HEK293 (cell line): Measurements from ENCODE around the gene PPP1R9B.

Source experiments
- CTCF ChIA-PET: fragments of 350-600 bp; formaldehyde crosslinking; extraction: SDS; loops from one replicate; lab custom pipeline; 2021; ENCODE audit warnings: antibody characterized with exemption; lab: Yijun Ruan, JAX
- POLR2A ChIA-PET: fragments of 300-600 bp; formaldehyde crosslinking; extraction: SDS; loops from one replicate; lab custom pipeline; 2020; ENCODE audit warnings: antibody characterized with exemption, inconsistent platforms; lab: Yijun Ruan, JAX
- H3K27ac ChIP-seq: fragments of 200-500 bp; sonication (Bioruptor generic); 2 replicates; pipeline ENCODE4 v1.5.1; 2014; ENCODE audit warnings: low read depth, low read length, control low read depth, inconsistent platforms; ENCODE audit errors: extremely low read depth
- H3K36me3 ChIP-seq, 2 experiments: fragments of 200-500 bp in 1 of 2; sonication (Bioruptor generic) in 1 of 2; 1 replicate in 1 of 2; 2 replicates in 1 of 2; pipeline ENCODE4 v1.5.1; 2014 to 2017; ENCODE audit warnings: inconsistent platforms in 2 of 2, low read length in 2 of 2; ENCODE audit not compliant: control insufficient read depth in 2 of 2, insufficient read depth in 1 of 2
- H3K4me1 ChIP-seq: fragments of 200-500 bp; sonication (Bioruptor generic); 2 replicates; pipeline ENCODE4 v1.5.1; 2014; ENCODE audit warnings: mild to moderate bottlenecking, low read length, inconsistent platforms; ENCODE audit not compliant: control insufficient read depth, insufficient read depth
- H3K4me3 ChIP-seq: 2 replicates; pipeline ENCODE4 v1.5.1; 2011; ENCODE audit warnings: low read depth, mild to moderate bottlenecking, control low read depth, low read length, moderate library complexity
- H3K9me3 ChIP-seq: fragments of 200-500 bp; sonication (Bioruptor generic); 2 replicates; pipeline ENCODE4 v1.5.1; 2014; ENCODE audit warnings: low read depth, low read length, inconsistent platforms; ENCODE audit not compliant: control insufficient read depth, insufficient read depth
- GLIS2 ChIP-seq: fragments of 450-650 bp; formaldehyde crosslinking; IDR thresholded peaks from 2 replicates; pipeline ENCODE4 v1.5.1; 2016; ENCODE audit warnings: missing biosample characterization, missing genetic modification characterization
- IKZF3 ChIP-seq: fragments of 450-650 bp; IDR thresholded peaks from 2 replicates; pipeline ENCODE4 v1.5.0; 2018; ENCODE audit warnings: missing biosample characterization, mild to moderate bottlenecking, missing genetic modification characterization, moderate library complexity
- KLF7 ChIP-seq: fragments of 450-650 bp; formaldehyde crosslinking; IDR thresholded peaks from 2 replicates; pipeline ENCODE4 v1.5.1; 2016; ENCODE audit warnings: missing biosample characterization, missing genetic modification characterization, borderline replicate concordance
- SP2 ChIP-seq: fragments of 450-650 bp; formaldehyde crosslinking; IDR thresholded peaks from 2 replicates; pipeline ENCODE4 v1.5.1; 2016; ENCODE audit warnings: missing biosample characterization, missing genetic modification characterization
- ZBTB17 ChIP-seq: fragments of 450-650 bp; formaldehyde crosslinking; IDR thresholded peaks from 2 replicates; pipeline ENCODE4 v1.5.1; 2016; ENCODE audit warnings: missing biosample characterization, missing genetic modification characterization
- ZIC2 ChIP-seq: fragments of 450-650 bp; formaldehyde crosslinking; IDR thresholded peaks from 2 replicates; pipeline ENCODE4 v1.5.1; 2016; ENCODE audit warnings: missing biosample characterization, missing genetic modification characterization
- ZNF121 ChIP-seq: fragments of 450-650 bp; formaldehyde crosslinking; IDR thresholded peaks from 2 replicates; pipeline ENCODE4 v1.5.1; 2016; ENCODE audit warnings: missing biosample characterization, missing genetic modification characterization
- ZNF169 ChIP-seq: fragments of 450-650 bp; formaldehyde crosslinking; IDR thresholded peaks from 2 replicates; pipeline ENCODE4 v1.5.1; 2016; ENCODE audit warnings: missing biosample characterization, missing genetic modification characterization
- ZNF558 ChIP-seq: fragments of 450-650 bp; formaldehyde crosslinking; IDR thresholded peaks from 2 replicates; pipeline ENCODE4 v1.5.1; 2016; ENCODE audit warnings: missing biosample characterization, missing genetic modification characterization
- ZNF600 ChIP-seq: fragments of 450-650 bp; formaldehyde crosslinking; IDR thresholded peaks from 2 replicates; pipeline ENCODE4 v1.5.1; 2016; ENCODE audit warnings: missing biosample characterization, missing genetic modification characterization
- ZNF654 ChIP-seq: fragments of 450-650 bp; formaldehyde crosslinking; IDR thresholded peaks from 2 replicates; pipeline ENCODE4 v1.5.1; 2016; ENCODE audit warnings: low read depth, missing biosample characterization, missing genetic modification characterization
- ZNF660 ChIP-seq: fragments of 450-650 bp; IDR thresholded peaks from 2 replicates; pipeline ENCODE4 v1.5.1; 2018; ENCODE audit warnings: missing biosample characterization, mild to moderate bottlenecking, missing genetic modification characterization
- ZNF692 ChIP-seq: fragments of 450-650 bp; formaldehyde crosslinking; IDR thresholded peaks from 2 replicates; pipeline ENCODE4 v1.5.1; 2016; ENCODE audit warnings: missing biosample characterization, missing genetic modification characterization
- ZNF704 ChIP-seq: fragments of 450-650 bp; formaldehyde crosslinking; IDR thresholded peaks from 2 replicates; pipeline ENCODE4 v1.5.1; 2016; ENCODE audit warnings: missing biosample characterization, missing genetic modification characterization
- ZNF768 ChIP-seq: fragments of 450-650 bp; formaldehyde crosslinking; IDR thresholded peaks from 2 replicates; pipeline ENCODE4 v1.5.1; 2018; ENCODE audit warnings: missing biosample characterization, mild to moderate bottlenecking, missing genetic modification characterization
- ZSCAN4 ChIP-seq: fragments of 450-650 bp; formaldehyde crosslinking; IDR thresholded peaks from 2 replicates; pipeline ENCODE4 v1.5.1; 2017; ENCODE audit warnings: missing biosample characterization, missing genetic modification characterization
- TF ChIP-seq, protein P1 (sequence below): fragments of 450-650 bp; formaldehyde crosslinking; IDR thresholded peaks from 2 replicates; pipeline ENCODE4 v1.5.1; 2016; ENCODE audit warnings: missing biosample characterization, missing genetic modification characterization
- TF ChIP-seq, protein P2 (sequence below): fragments of 450-650 bp; formaldehyde crosslinking; IDR thresholded peaks from 2 replicates; pipeline ENCODE4 v1.5.1; 2016; ENCODE audit warnings: missing biosample characterization, missing genetic modification characterization
- TF ChIP-seq, protein P3 (sequence below): fragments of 450-650 bp; formaldehyde crosslinking; IDR thresholded peaks from 2 replicates; pipeline ENCODE4 v1.5.1; 2017; ENCODE audit warnings: missing biosample characterization, missing genetic modification characterization
- TF ChIP-seq, protein P4 (sequence below): fragments of 450-650 bp; formaldehyde crosslinking; IDR thresholded peaks from 2 replicates; pipeline ENCODE4 v1.5.1; 2016; ENCODE audit warnings: missing biosample characterization, missing genetic modification characterization
- TF ChIP-seq, protein P5 (sequence below): fragments of 450-650 bp; formaldehyde crosslinking; IDR thresholded peaks from 2 replicates; pipeline ENCODE4 v1.5.1; 2017; ENCODE audit warnings: missing biosample characterization, missing genetic modification characterization

The PPP1R9B gene

GRCh38 chr17:50087912-50088405 is 62.5 kb downstream of the PPP1R9B start (continued):
- TF ChIP-seq ZNF169: no peak

GRCh38 chr17:50087246-50087911 is 63.1 kb downstream of the PPP1R9B start:
- H3K4me1 ChIP-seq: no peaks in the 10 kb centered on the region
- ChIA-PET CTCF (interaction anchor here (0.6 to 3.7 kb wide), 55 partner anchors 10 to 675 kb away, joined by 3 to 171 read pairs (median 4); partner anchors contain the start of genes DLX3, ITGA3, PDK2 and SLC35B1), POLR2A (interaction anchor here (1.3 kb wide), 1 partner anchor 32 kb away, joined by 6 read pairs; the partner anchor contains the start of gene ITGA3)
- H3K9me3 ChIP-seq: no peaks in the 10 kb centered on the region
- H3K27ac ChIP-seq: no peak overlapping the region
- H3K36me3 ChIP-seq: peaks cover 0 to 5% of the 10 kb centered on the region in 2 experiments; a peak in 2 of 3 replicates
- no peak overlapping the region for H3K4me3 ChIP-seq
- TF ChIP-seq ZNF692 (tag by site-specific recombination) (peak; percentile 47; the same call in 1 of the 2 replicates), ZNF768 (tag by site-specific recombination) (0 out of 2 replicates have a peak, but pooled peaks have one; percentile 89), KLF7 (tag by site-specific recombination) (no peak), GLIS2 (tag by site-specific recombination) (peak; percentile 38; the same call in 1 of the 2 replicates), IKZF3 (tag by site-specific recombination) (peak; percentile 76), ZNF660 (tag by site-specific recombination) (no peak), ZBTB17 (tag by site-specific recombination) (0 out of 2 replicates have a peak, but pooled peaks have one; percentile 36), ZNF121 (tag by site-specific recombination) (peak; percentile 87), ZIC2 (no peak), ZNF600 (tag by site-specific recombination) (0 out of 2 replicates have a peak, but pooled peaks have one; percentile 38), ZNF704 (tag by site-specific recombination) (no peak), ZNF558 (no peak), ZNF654 (peak; percentile 92), ZSCAN4 (tag by site-specific recombination) (no peak), SP2 (tag by site-specific recombination) (no peak)
- TF ChIP-seq, protein P1, sequence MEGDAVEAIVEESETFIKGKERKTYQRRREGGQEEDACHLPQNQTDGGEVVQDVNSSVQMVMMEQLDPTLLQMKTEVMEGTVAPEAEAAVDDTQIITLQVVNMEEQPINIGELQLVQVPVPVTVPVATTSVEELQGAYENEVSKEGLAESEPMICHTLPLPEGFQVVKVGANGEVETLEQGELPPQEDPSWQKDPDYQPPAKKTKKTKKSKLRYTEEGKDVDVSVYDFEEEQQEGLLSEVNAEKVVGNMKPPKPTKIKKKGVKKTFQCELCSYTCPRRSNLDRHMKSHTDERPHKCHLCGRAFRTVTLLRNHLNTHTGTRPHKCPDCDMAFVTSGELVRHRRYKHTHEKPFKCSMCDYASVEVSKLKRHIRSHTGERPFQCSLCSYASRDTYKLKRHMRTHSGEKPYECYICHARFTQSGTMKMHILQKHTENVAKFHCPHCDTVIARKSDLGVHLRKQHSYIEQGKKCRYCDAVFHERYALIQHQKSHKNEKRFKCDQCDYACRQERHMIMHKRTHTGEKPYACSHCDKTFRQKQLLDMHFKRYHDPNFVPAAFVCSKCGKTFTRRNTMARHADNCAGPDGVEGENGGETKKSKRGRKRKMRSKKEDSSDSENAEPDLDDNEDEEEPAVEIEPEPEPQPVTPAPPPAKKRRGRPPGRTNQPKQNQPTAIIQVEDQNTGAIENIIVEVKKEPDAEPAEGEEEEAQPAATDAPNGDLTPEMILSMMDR (tag by site-specific recombination): peak; percentile 91
- TF ChIP-seq, protein P2, sequence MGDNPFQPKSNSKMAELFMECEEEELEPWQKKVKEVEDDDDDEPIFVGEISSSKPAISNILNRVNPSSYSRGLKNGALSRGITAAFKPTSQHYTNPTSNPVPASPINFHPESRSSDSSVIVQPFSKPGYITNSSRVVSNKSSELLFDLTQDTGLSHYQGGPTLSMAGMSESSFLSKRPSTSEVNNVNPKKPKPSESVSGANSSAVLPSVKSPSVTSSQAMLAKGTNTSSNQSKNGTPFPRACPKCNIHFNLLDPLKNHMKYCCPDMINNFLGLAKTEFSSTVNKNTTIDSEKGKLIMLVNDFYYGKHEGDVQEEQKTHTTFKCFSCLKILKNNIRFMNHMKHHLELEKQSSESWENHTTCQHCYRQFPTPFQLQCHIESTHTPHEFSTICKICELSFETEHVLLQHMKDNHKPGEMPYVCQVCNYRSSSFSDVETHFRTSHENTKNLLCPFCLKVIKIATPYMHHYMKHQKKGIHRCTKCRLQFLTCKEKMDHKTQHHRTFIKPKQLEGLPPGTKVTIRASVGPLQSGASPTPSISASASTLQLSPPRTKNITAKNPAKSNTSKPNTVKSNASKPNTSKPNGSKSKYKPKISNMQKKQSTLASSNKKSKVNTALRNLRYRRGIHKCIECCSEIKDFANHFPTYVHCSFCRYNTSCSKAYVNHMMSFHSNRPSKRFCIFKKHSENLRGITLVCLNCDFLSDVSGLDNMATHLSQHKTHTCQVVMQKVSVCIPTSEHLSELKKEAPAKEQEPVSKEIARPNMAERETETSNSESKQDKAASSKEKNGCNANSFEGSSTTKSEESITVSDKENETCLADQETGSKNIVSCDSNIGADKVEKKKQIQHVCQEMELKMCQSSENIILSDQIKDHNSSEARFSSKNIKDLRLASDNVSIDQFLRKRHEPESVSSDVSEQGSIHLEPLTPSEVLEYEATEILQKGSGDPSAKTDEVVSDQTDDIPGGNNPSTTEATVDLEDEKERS (tag by site-specific recombination): no peak
- TF ChIP-seq, protein P3, sequence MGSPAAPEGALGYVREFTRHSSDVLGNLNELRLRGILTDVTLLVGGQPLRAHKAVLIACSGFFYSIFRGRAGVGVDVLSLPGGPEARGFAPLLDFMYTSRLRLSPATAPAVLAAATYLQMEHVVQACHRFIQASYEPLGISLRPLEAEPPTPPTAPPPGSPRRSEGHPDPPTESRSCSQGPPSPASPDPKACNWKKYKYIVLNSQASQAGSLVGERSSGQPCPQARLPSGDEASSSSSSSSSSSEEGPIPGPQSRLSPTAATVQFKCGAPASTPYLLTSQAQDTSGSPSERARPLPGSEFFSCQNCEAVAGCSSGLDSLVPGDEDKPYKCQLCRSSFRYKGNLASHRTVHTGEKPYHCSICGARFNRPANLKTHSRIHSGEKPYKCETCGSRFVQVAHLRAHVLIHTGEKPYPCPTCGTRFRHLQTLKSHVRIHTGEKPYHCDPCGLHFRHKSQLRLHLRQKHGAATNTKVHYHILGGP (tag by site-specific recombination): no peak
- TF ChIP-seq, protein P4, sequence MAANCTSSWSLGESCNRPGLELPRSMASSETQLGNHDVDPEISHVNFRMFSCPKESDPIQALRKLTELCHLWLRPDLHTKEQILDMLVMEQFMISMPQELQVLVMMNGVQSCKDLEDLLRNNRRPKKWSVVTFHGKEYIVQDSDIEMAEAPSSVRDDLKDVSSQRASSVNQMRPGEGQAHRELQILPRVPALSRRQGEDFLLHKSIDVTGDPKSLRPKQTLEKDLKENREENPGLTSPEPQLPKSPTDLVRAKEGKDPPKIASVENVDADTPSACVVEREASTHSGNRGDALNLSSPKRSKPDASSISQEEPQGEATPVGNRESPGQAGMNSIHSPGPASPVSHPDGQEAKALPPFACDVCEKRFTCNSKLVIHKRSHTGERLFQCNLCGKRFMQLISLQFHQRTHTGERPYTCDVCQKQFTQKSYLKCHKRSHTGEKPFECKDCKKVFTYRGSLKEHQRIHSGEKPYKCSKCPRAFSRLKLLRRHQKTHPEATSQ: no peak
- TF ChIP-seq, protein P5, sequence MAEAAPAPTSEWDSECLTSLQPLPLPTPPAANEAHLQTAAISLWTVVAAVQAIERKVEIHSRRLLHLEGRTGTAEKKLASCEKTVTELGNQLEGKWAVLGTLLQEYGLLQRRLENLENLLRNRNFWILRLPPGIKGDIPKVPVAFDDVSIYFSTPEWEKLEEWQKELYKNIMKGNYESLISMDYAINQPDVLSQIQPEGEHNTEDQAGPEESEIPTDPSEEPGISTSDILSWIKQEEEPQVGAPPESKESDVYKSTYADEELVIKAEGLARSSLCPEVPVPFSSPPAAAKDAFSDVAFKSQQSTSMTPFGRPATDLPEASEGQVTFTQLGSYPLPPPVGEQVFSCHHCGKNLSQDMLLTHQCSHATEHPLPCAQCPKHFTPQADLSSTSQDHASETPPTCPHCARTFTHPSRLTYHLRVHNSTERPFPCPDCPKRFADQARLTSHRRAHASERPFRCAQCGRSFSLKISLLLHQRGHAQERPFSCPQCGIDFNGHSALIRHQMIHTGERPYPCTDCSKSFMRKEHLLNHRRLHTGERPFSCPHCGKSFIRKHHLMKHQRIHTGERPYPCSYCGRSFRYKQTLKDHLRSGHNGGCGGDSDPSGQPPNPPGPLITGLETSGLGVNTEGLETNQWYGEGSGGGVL: no peak
